HG03378 (cell line): ENCODE measurements around the gene KCTD20.

Source experiments
- ATAC-seq: cut with Tn5 transposase; IDR thresholded peaks from one replicate; pipeline ENCODE4 v1.9.1; 2021; ENCODE audit warnings: mild to moderate bottlenecking, moderate library complexity; ENCODE audit not compliant: unreplicated experiment

Gene KCTD20

GRCh38 chr6:36525346-36525745 is 82.5 kb downstream of the KCTD20 start:
- no peak for ATAC-seq

DNA sequence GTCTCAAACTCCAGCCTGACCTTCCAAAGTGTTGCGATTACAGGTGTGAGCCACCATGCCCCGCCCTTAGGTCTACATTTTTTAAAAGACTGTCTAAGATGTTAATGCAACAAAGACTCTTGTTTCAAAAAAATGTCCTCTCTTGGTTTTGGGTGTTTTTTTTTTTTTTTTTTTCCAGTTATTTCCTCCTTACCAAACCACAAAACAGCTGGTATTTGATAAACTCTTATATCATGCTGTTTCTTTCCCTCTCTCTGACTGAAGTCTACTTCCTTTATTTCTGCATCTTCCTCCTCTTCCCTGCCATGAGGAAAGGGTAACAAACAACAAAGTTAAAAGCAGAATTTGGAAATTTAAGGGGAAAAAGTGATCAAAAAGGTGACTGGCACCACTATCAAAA is 83.3 kb downstream of the KCTD20 start:
- ATAC-seq = no peak

- no peak for ATAC-seq
Observed at GRCh38 chr6:36533321-36533720, 90.5 kb downstream of the KCTD20 start.

DNA sequence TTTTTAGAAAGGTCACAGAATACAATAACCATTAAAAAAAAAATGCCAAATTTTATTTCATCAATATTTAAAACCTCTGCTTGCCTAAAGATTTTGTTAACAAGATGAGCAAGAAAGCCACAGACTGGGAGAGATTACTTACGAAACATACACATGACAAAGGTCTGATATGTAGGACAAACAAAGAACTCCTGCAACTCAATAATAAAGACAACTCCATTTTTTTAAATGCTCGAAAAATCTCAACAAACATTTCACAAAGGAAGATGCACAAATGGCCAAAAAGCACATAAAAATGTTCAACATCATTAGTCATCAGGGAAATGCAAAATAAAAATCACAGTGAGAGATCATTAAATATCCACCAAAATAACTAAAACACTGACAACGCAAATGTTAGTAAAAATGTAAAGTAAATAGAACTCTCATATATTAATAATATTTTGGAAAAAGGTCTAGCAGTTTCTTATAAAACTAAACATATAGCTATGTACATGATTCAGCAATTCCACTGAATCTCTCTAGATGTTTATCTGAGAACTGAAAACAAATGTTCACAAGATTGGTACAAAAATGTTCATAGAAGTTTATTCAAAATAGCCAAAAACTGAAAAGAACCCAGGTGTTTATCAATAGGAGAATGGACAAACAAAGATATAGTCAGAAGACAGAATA is 94.2 kb downstream of the KCTD20 start:
- ATAC-seq = no peak

- ATAC-seq = no peak
Observed at GRCh38 chr6:36539814-36540568, 97.2 kb downstream of the KCTD20 start.
